ENCODE measurements around the gene AJM1.

DNA sequence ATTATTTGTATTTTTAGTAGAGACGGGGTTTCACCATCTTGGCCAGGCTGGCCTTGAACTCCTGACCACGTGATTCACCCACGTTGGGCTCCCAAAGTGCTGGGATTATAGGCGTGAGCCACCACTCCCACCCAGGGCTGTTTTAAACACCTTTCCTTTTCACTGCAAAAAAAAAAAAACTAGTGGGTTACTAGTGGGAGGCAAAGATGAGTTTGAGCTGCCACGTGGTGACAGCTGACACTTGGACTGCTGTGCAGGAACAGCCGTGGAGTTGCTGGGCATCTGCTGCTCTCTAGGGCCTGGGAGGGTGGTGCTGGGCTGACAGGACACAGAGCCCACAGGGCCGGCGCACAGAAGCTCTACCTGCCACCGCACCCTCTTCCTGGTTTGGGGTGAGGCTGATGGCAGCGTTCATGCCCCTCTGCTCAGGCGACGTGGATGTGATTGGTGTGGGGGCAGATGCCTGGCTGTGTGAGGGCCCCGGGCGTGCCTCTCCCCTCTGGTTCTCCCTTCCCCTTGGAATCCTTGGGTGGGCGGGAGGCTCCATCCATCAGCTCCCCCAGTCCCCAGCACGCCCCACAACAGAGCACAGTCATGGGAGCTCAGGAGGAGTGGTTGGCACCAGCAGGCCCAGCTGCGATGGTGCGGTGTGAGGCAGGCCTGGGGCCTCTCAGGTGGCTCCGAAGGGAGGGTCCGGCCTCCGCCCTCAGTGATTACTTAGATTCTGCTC, 17.6 kb upstream of the AJM1 start:
- TF ChIP-seq CTCF (IDR thresholded peaks at IDR 0.05; ENCODE audit: poor library complexity, severe bottlenecking) (no peak), RAD21 (conservative IDR thresholded peaks at IDR 0.05) (no peak), EP300 (conservative IDR thresholded peaks at IDR 0.05; ENCODE audit: poor library complexity, severe bottlenecking) (no peak), POLR2AphosphoS5 (IDR thresholded peaks at IDR 0.05) (no peak), TAF1 (IDR thresholded peaks at IDR 0.05; ENCODE audit: low read depth) (no peak), MXI1 (conservative IDR thresholded peaks at IDR 0.05; ENCODE audit: poor library complexity, severe bottlenecking) (no peak)
